Neural cell (in vitro differentiated cells): ENCODE results near the gene HJURP. TPM values are rescaled to one million over a fixed set of nuclear protein-coding genes. Genes with fewer than 3 reads are reported as not detected.

Source experiments
- H2AFZ ChIP-seq: fragments of 200-600, 300-800 bp; sonication (generic), shearing (Covaris generic); 2 replicates; pipeline ENCODE4 v1.6.0; 2014; ENCODE audit warnings: low read depth, mild to moderate bottlenecking, antibody characterized with exemption, low read length, moderate library complexity
- H3F3A ChIP-seq: fragments of 200-600 bp; shearing (Covaris generic); 2 replicates; pipeline ENCODE4 v1.6.1; 2016; ENCODE audit warnings: mild to moderate bottlenecking, moderate library complexity, mixed read lengths, antibody characterized with exemption, low read length; ENCODE audit not compliant: insufficient read depth, poor library complexity, severe bottlenecking
- H3K27ac ChIP-seq: fragments of 200-600, 300-800 bp; sonication (generic), shearing (Covaris generic); 2 replicates; pipeline ENCODE4 v1.5.1; 2014; ENCODE audit warnings: mild to moderate bottlenecking, low read length, moderate library complexity
- H3K27me3 ChIP-seq: fragments of 300-800, 200-600 bp; sonication (generic), shearing (Covaris generic); 2 replicates; pipeline ENCODE4 v1.6.0; 2014; ENCODE audit warnings: mild to moderate bottlenecking, low read depth, low read length, moderate library complexity; ENCODE audit not compliant: insufficient read depth
- H3K36me3 ChIP-seq: fragments of 300-800, 200-600 bp; sonication (generic), shearing (Covaris generic); 2 replicates; pipeline ENCODE4 v1.5.1; 2014; ENCODE audit warnings: mild to moderate bottlenecking, antibody characterized with exemption, low read length, moderate library complexity; ENCODE audit not compliant: insufficient read depth
- H3K4me2 ChIP-seq: fragments of 300-800, 200-600 bp; sonication (generic), shearing (Covaris generic); 2 replicates; pipeline ENCODE4 v1.6.0; 2014; ENCODE audit warnings: mild to moderate bottlenecking, low read length
- H3K4me3 ChIP-seq: fragments of 300-800, 200-600 bp; sonication (generic), shearing (Covaris generic); 2 replicates; pipeline ENCODE4 v1.5.1; 2014; ENCODE audit warnings: mild to moderate bottlenecking, low read length, moderate library complexity
- H3K79me2 ChIP-seq: fragments of 200-600 bp; shearing (Covaris generic); replicated peaks from 2 replicates; pipeline ENCODE4 v1.6.0; 2014; ENCODE audit warnings: mild to moderate bottlenecking, low read length, moderate library complexity; ENCODE audit not compliant: insufficient read depth
- H3K9ac ChIP-seq: fragments of 300-800, 200-600 bp; sonication (generic), shearing (Covaris generic); 2 replicates; pipeline ENCODE4 v1.6.1; 2016; ENCODE audit warnings: mild to moderate bottlenecking, low read length, mixed read lengths
- H3K9me2 ChIP-seq: fragments of 200-600 bp; shearing (Covaris generic); 2 replicates; pipeline ENCODE4 v1.6.1; 2016; ENCODE audit warnings: mild to moderate bottlenecking, low read length, mixed read lengths; ENCODE audit not compliant: insufficient read depth
- H3K9me3 ChIP-seq: fragments of 200-600, 300-800 bp; sonication (generic), shearing (Covaris generic); 2 replicates; pipeline ENCODE4 v1.6.1; 2016; ENCODE audit warnings: mild to moderate bottlenecking, mixed run types, low read length, moderate library complexity, mixed read lengths
- H4K20me1 ChIP-seq: fragments of 200-600 bp; shearing (Covaris generic); 2 replicates; pipeline ENCODE4 v1.6.1; 2016; ENCODE audit warnings: mild to moderate bottlenecking, mixed run types; ENCODE audit not compliant: insufficient read depth
- CTCF ChIP-seq: fragments of 450-650 bp; IDR thresholded peaks from 2 replicates; pipeline ENCODE4 v1.5.1; 2014; ENCODE audit warnings: antibody characterized with exemption, mild to moderate bottlenecking, moderate library complexity; ENCODE audit not compliant: poor library complexity, severe bottlenecking
- EP300 ChIP-seq: fragments of 450-650 bp; conservative IDR thresholded peaks from 2 replicates; pipeline ENCODE4 v1.6.1; 2014; ENCODE audit warnings: antibody characterized with exemption, mild to moderate bottlenecking, moderate library complexity; ENCODE audit not compliant: poor library complexity, severe bottlenecking
- EZH2 ChIP-seq: fragments of 200-600, 300-800 bp; shearing (Covaris generic), sonication (generic); IDR thresholded peaks from 2 replicates; pipeline ENCODE4 v1.6.1; 2014; ENCODE audit warnings: antibody characterized with exemption, low read length, borderline replicate concordance, mild to moderate bottlenecking; ENCODE audit not compliant: insufficient read depth, poor library complexity, severe bottlenecking
- MXI1 ChIP-seq: fragments of 450-650 bp; conservative IDR thresholded peaks from 2 replicates; pipeline ENCODE4 v1.6.1; 2014; ENCODE audit warnings: antibody characterized with exemption, mild to moderate bottlenecking; ENCODE audit not compliant: poor library complexity, severe bottlenecking
- POLR2AphosphoS5 ChIP-seq: IDR thresholded peaks from 2 replicates; pipeline ENCODE4 v1.6.1; 2012
- RAD21 ChIP-seq: fragments of 450-650 bp; conservative IDR thresholded peaks from 2 replicates; pipeline ENCODE4 v1.6.1; 2014; ENCODE audit warnings: antibody characterized with exemption, mild to moderate bottlenecking, moderate library complexity
- REST ChIP-seq: IDR thresholded peaks from 2 replicates; pipeline ENCODE4 v1.6.1; 2012; ENCODE audit warnings: borderline replicate concordance
- SMC3 ChIP-seq: fragments of 450-650 bp; conservative IDR thresholded peaks from 2 replicates; pipeline ENCODE4 v1.6.1; 2014; ENCODE audit warnings: antibody characterized with exemption, mild to moderate bottlenecking, moderate library complexity; ENCODE audit not compliant: poor library complexity
- TAF1 ChIP-seq: IDR thresholded peaks from 2 replicates; pipeline ENCODE4 v1.6.1; 2012; ENCODE audit warnings: low read depth
- polyA minus RNA-seq: library from RNA; depleted of rRNA, polyadenylated mRNA; stranded (reverse); fragments of >200 nt; gene quantifications from 2 replicates; pipeline ENCODE4 v1.2.3, GENCODE V29; 2014
- polyA plus RNA-seq: library from polyadenylated mRNA; depleted of rRNA; stranded (reverse); fragments of >200 nt; gene quantifications from 2 replicates; pipeline ENCODE4 v1.2.3, GENCODE V29; 2014

Gene HJURP
- 1.3 and 3.3 TPM in 2 replicates for polyA plus RNA-seq
- polyA minus RNA-seq, result 1.2 and 1.9 TPM in 2 replicates

- H2AFZ ChIP-seq, result peak within 1 kb of the TSS; percentile 73
- no peaks in the 10 kb centered on the region for H3K36me3 ChIP-seq
- TF ChIP-seq EP300 (no peak), POLR2AphosphoS5 (peak; percentile 48), EZH2 (no peak), CTCF (no peak), RAD21 (peak; percentile 26), TAF1 (no peak), REST (no peak), SMC3 (peak; percentile 40), MXI1 (peak; percentile 97)
- H3K27me3 ChIP-seq, result no peaks in the 10 kb centered on the region
- peak within 1 kb of the TSS; percentile 71 for H3K4me2 ChIP-seq
- H3K9ac ChIP-seq, result peak within 1 kb of the TSS; percentile 51
- no peaks in the 10 kb centered on the region for H4K20me1 ChIP-seq
- H3K79me2 ChIP-seq, result peaks cover 33% of the 10 kb centered on the region
- H3K9me3 ChIP-seq, result no peaks in the 10 kb centered on the region
- H3K9me2 ChIP-seq, result no peaks in the 10 kb centered on the region
- H3F3A ChIP-seq, result no peaks in the 10 kb centered on the region
- peak within 1 kb of the TSS; percentile 88 for H3K4me3 ChIP-seq
- H3K27ac ChIP-seq, result no peak within 1 kb of the TSS
Observed at GRCh38 chr2:233854241-233854981, at the start of gene HJURP. Gene HJURP (minus strand): TSS chr2:233854535. CDS start chr2:233854500, 35 bp downstream.

- H3K36me3 ChIP-seq, result no peaks in the 10 kb centered on the region
- H3K9ac ChIP-seq, result no peak overlapping the region
- TF ChIP-seq POLR2AphosphoS5, result no peak
- no peak for TF ChIP-seq CTCF
- TF ChIP-seq EP300, result no peak
- TF ChIP-seq RAD21, result no peak
- TF ChIP-seq SMC3, result no peak
- TF ChIP-seq MXI1, result no peak
- no peak for TF ChIP-seq TAF1
- no peak for TF ChIP-seq EZH2
- no peak overlapping the region for H2AFZ ChIP-seq
- H4K20me1 ChIP-seq, result no peaks in the 10 kb centered on the region
- H3K4me2 ChIP-seq, result no peak overlapping the region
- no peaks in the 10 kb centered on the region for H3K9me2 ChIP-seq
- H3K27me3 ChIP-seq, result no peaks in the 10 kb centered on the region
- H3K79me2 ChIP-seq, result no peaks in the 10 kb centered on the region
- no peaks in the 10 kb centered on the region for H3F3A ChIP-seq
- no peak overlapping the region for H3K4me3 ChIP-seq
- no peaks in the 10 kb centered on the region for H3K9me3 ChIP-seq
- H3K27ac ChIP-seq, result no peak overlapping the region
Observed at GRCh38 chr2:233901884-233902283, 47.5 kb upstream of the HJURP start.
